Measurements from ENCODE around the gene KCTD17.
"Not testable (repeated sequence)": the region's sequence is repeated elsewhere in the genome, so short reads cannot be mapped to it uniquely, and the experiment has no call there.

The KCTD17 gene

DNA sequence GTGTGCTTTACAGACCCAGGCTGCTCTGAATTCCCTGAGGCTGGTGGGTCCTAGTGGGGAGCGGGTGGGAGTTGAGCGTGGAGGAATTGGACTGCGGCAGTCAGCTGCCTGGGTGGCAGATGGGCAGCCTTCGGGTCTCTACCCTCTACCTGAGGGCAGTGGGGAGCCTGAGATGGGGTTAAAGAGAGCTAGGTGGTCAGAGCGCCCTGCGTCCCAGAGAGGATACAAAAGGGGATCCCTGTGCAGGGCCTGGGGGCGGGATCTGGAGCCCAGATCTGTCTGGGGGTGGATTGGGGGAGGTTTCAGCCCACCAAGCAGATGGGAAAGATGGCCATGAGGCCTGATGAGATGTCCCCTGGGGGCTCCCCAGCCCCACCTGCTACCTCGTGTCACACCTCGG lies 18.2 kb downstream of the KCTD17 start:
- no peak overlapping the region for H3K27ac ChIP-seq
- TF ChIP-seq ZFX (IDR thresholded peaks at IDR 0.05; ENCODE audit: borderline replicate concordance), result no peak
- TF ChIP-seq, protein P1, sequence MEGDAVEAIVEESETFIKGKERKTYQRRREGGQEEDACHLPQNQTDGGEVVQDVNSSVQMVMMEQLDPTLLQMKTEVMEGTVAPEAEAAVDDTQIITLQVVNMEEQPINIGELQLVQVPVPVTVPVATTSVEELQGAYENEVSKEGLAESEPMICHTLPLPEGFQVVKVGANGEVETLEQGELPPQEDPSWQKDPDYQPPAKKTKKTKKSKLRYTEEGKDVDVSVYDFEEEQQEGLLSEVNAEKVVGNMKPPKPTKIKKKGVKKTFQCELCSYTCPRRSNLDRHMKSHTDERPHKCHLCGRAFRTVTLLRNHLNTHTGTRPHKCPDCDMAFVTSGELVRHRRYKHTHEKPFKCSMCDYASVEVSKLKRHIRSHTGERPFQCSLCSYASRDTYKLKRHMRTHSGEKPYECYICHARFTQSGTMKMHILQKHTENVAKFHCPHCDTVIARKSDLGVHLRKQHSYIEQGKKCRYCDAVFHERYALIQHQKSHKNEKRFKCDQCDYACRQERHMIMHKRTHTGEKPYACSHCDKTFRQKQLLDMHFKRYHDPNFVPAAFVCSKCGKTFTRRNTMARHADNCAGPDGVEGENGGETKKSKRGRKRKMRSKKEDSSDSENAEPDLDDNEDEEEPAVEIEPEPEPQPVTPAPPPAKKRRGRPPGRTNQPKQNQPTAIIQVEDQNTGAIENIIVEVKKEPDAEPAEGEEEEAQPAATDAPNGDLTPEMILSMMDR (IDR thresholded peaks at IDR 0.05), result no peak

DNA sequence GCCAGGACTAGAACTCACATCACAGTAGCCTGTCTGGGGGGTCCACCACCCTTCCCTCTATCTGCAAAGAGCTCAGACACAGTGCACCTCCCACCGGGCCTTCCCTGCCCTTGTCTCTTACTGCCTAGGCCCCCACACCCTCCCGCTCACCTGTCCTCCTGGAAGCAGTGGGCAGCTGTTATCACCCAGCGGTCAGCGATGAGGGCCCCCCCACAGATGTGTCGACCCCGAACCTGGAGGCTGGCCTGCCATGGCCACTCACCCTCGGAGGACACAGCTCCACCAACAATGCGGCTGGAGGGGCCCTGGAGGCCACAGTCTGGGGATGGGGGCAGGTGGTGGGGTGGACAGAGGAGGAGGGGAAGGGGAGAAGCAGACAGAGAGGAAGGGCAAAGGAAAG lies 18.8 kb downstream of the KCTD17 start:
- TF ChIP-seq, protein P1 (IDR thresholded peaks at IDR 0.05), result no peak
- no peak for TF ChIP-seq ZFX (IDR thresholded peaks at IDR 0.05; ENCODE audit: borderline replicate concordance)
- H3K27ac ChIP-seq, result no peak overlapping the region

DNA sequence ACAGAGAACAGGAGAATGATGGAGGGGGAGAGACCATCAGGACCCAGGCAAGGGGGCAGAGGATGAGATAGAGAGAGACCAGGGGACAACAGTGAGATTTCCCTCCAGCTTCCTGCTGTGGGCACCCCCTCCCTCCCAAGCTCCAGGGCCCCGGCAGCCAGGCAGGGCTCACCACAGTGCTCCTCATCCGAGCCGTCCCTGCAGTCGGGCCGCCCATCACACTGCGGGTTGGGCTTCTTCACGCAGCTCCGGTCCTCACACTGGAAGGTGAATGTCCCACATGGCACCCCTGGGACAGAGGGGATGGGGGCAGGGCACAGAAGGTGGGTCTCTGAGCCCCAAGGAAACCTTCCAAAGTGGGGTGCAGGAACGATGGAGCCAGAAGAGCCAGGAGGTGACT lies 19.2 kb downstream of the KCTD17 start:
- no peak for TF ChIP-seq ZFX (IDR thresholded peaks at IDR 0.05; ENCODE audit: borderline replicate concordance)
- TF ChIP-seq, protein P1 (IDR thresholded peaks at IDR 0.05), result no peak
- H3K27ac ChIP-seq, result no peak overlapping the region

DNA sequence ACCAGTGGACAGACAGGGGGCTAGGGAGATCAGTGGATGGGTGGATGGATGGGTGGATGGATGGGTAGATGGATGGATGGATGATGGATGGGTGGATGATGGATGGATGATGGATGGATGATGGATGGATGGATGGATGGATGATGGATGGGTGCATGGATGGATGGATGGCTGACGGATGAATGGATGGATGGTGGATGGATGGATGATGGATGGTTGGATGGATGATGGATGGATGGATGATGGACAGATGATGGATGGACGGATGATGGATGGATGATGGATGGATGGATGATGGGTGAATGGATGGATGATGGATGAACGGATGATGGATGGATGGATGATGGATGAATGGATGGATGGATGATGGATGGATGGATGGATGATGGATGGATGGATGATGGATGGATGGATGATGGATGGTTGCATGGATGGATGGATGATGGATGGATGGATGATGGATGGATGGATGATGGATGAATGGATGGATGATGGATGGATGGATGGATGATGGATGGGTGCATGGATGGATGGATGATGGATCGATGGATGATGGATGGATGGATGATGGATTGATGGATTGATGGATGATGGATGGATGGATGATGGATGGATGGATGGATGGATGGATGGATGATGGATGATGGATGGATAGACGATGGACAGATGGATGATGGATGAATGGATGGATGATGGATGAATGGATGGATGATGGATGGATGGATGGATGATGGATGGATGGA lies 20.5 kb downstream of the KCTD17 start:
- not testable (repeated sequence) for H3K27ac ChIP-seq

DNA sequence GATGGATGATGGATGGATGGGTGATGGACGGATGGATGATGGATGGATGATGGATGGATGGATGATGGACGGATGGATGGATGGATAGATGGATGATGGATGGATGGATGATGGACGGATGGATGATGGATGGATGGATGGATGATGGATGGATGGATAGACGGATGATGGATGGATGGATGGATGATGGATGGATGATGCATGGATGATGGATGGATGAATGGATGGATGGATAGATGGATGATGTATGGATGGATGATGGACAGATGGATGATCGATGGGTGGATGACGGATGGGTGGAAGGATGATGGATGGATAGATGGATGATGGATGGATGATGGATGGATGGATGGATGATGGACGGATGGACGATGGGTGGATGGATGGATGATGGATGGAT lies 21.1 kb downstream of the KCTD17 start:
- no peak for TF ChIP-seq ZFX (IDR thresholded peaks at IDR 0.05; ENCODE audit: borderline replicate concordance)
- TF ChIP-seq, protein P1 (IDR thresholded peaks at IDR 0.05), result no peak
- no peak overlapping the region for H3K27ac ChIP-seq

DNA sequence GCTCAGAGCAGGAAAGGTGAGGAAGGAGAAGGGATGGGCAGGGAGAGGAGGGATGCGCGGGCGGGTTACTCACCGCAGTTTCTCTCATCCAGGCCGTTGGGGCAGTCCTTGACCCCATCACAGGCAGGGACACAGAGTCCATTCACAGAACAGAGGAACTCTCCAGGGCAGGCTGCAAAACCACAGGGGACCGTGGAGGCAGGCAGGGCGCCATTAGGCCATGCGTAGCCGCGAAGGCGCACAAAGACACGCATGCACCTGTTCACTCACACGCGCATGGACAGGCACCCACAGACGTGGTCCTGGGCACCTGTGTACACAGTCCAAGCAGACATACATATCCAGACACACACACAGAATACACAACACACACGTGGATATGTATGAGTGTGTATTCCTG lies 23.0 kb downstream of the KCTD17 start:
- H3K27ac ChIP-seq, result no peak overlapping the region
- TF ChIP-seq ZFX (IDR thresholded peaks at IDR 0.05; ENCODE audit: borderline replicate concordance), result no peak
- TF ChIP-seq, protein P1 (IDR thresholded peaks at IDR 0.05), result no peak

DNA sequence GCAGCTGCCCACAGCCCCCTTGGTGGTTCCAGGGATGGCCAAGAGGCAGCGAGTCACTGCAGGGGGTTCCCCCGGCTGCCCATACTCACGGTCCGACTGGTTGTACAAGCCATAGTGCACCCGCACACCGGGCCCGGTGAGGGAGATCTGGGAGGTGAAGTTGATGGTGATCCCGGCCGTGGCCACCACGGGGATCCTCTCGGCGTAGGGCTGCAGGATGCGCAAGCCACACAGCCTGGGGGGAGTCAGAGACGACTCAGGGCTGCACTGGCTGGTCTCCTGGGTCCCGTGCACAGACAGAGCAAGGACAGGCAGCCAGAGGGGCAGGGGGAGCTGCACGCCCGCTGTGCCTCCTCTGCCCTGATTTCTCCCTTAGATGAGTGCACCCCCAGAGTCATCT lies 23.5 kb downstream of the KCTD17 start:
- no peak for TF ChIP-seq ZFX (IDR thresholded peaks at IDR 0.05; ENCODE audit: borderline replicate concordance)
- TF ChIP-seq, protein P1 (IDR thresholded peaks at IDR 0.05), result no peak
- H3K27ac ChIP-seq, result no peak overlapping the region

Data from 22Rv1 (cell line).